BLaER1 treated with 17β-estradiol and CSF1 and Interleukin-3, amounts not matched to agents 10 nM and 100 nM (cell line): Measurements from ENCODE around the gene PPFIBP1.

ENCODE experiments used
- H3K27ac ChIP-seq, 11 experiments: shearing (Covaris generic); formaldehyde crosslinking; 2 replicates each; pipeline ENCODE4 v1.8.1; 2022
- H3K27me3 ChIP-seq, 11 experiments: shearing (Covaris generic); formaldehyde crosslinking; 2 replicates each; pipeline ENCODE4 v1.8.1; 2022
- H3K36me3 ChIP-seq, 11 experiments: shearing (Covaris generic); formaldehyde crosslinking; 2 replicates each; pipeline ENCODE4 v1.8.1; 2022
- H3K4me1 ChIP-seq, 10 experiments: shearing (Covaris generic); formaldehyde crosslinking; 2 replicates each; pipeline ENCODE4 v1.8.1; 2022
- H3K4me2 ChIP-seq, 11 experiments: shearing (Covaris generic); formaldehyde crosslinking; 2 replicates each; pipeline ENCODE4 v1.8.1; 2022
- H3K4me3 ChIP-seq, 10 experiments: shearing (Covaris generic); formaldehyde crosslinking; 2 replicates each; pipeline ENCODE4 v1.8.1; 2022
- H3K9ac ChIP-seq, 11 experiments: shearing (Covaris generic); formaldehyde crosslinking; 2 replicates each; pipeline ENCODE4 v1.8.1; 2022
- H3K9me3 ChIP-seq, 11 experiments: shearing (Covaris generic); formaldehyde crosslinking; replicated peaks in 1 of 11; 2 replicates each; pipeline ENCODE4 v1.8.1; 2022
- H4K20me1 ChIP-seq, 11 experiments: shearing (Covaris generic); formaldehyde crosslinking; 2 replicates each; pipeline ENCODE4 v1.8.1; 2022
- Cebpa-rat ChIP-seq, 11 experiments: shearing (Covaris generic); IDR thresholded peaks; 2 replicates each; pipeline ENCODE4 v1.8.1; 2022

Gene PPFIBP1

DNA sequence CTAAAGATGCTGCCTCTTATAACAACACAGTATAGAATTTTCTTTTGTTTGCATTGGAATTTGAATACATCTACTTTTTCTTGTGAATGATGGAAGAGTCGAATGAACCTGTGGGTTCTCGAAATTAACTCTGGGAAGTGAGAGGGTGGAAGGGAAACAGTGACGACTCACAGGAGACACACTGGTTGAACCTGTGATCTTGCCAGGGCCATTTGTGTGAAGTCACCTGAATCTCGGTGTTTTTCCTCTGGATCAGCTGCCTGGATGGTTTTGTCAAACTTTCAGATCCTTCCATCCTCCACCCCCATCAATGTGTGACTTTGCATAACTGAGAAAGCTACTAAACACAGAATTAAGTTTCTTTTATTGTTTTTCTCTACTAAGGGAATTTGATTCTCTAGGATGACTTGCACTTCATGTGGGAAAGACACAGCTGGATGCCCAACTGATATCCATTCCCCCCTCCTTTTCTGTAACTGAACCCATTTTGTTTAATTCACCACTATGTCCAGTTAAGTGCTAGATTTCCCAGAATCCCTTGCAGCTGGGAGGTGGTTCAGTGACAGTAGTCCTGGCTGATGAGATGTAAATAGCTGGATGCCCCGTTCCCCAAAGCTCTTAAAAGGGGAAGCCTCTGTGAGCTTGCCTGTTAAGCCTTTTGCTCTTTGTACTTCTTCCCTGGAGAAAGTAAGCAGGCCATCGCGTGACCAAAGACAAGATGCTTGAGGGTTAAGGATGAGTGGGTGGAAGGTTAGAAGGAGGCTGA lies 6.3 kb downstream of the PPFIBP1 start:
- Histone ChIP-seq H4K20me1 (no peaks in the 10 kb centered on the region), H3K9me3 (no peaks in the 10 kb centered on the region), H3K27ac (peak overlapping the region in 9 of 11 experiments; percentile 3 to 58 (median 31); a peak in 14 of 22 replicates), H3K4me3 (no peak overlapping the region), H3K4me1 (peaks cover 50 to 98% (median 89%) of the 10 kb centered on the region in 10 experiments), H3K4me2 (peak overlapping the region; percentile 55 to 90 (median 73)), H3K27me3 (no peaks in the 10 kb centered on the region), H3K36me3 (peaks cover 0 to 7% (median 0%) of the 10 kb centered on the region in 11 experiments; a peak in 1 of 22 replicates), H3K9ac (peak overlapping the region in 2 of 11 experiments; percentile 3 to 30; a peak in 1 of 22 replicates)
- no peak for TF ChIP-seq Cebpa-rat (IDR thresholded peaks at IDR 0.05)

DNA sequence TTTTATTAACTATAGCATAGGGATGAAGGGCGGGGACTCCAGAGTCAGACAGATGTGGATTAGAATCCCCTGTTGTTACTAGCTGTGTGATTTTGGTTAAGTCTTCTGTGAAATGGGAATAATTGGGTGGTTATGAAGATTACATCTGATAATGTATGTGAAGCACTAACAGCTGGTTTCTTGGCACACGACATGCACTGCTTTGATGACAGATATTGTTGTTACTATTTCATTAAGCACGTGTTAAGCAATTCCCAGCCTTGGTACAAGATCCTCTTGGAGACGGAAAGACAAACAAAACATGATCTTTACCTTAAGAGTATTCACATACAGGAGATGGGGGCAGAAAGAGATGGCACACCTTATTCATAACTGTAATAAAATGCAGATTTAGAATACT lies 7.9 kb downstream of the PPFIBP1 start:
- H3K4me2 ChIP-seq, result peak overlapping the region; percentile 55 to 90 (median 73); a peak in 20 of 22 replicates
- H3K9me3 ChIP-seq, result peaks cover 0 to 6% (median 0%) of the 10 kb centered on the region in 11 experiments; a peak in 2 of 22 replicates
- H3K36me3 ChIP-seq, result peaks cover 0 to 16% (median 9%) of the 10 kb centered on the region in 11 experiments; a peak in 9 of 22 replicates
- H4K20me1 ChIP-seq, result no peaks in the 10 kb centered on the region
- H3K9ac ChIP-seq, result no peak overlapping the region
- no peak for TF ChIP-seq Cebpa-rat (IDR thresholded peaks at IDR 0.05)
- H3K27ac ChIP-seq, result peak overlapping the region in 4 of 11 experiments; percentile 2 to 32 (median 14); a peak in 2 of 22 replicates
- H3K4me1 ChIP-seq, result peaks cover 55 to 98% (median 89%) of the 10 kb centered on the region in 10 experiments
- H3K4me3 ChIP-seq, result no peak overlapping the region
- no peaks in the 10 kb centered on the region for H3K27me3 ChIP-seq

DNA sequence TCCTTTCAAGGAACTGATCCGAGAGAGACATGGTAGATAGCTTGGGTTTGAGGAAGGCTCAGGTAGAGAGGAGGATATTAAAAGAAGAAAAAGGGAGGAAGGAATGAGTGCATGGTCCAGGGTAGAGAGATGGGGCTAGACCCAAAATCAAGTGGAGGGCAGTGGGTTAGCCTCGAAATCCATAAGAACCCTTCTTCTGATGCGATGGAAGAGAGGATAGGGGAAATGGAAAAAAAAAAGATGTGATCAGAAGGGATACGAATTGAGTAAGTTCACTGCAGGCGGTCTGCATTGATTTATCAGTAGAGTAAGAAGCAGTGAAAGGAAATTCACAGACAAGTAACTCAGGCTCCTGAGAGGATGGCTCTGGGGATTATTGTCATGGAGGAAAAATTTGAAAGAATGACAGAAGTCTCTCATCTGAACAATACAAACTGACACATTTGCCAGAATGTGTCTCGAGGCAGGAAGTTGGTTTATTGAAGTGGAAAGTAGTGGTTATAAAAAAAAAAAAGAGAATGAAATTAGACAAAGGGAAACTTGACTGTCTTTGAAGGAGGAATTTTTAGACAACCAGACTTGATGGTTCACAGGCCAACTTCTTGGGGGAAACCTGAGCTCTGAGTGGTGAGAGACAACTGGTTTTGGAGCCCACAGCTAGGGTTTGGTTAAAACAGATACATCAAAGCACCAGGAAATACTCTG lies 10.2 kb downstream of the PPFIBP1 start:
- peaks cover 0 to 6% (median 0%) of the 10 kb centered on the region in 11 experiments; a peak in 2 of 22 replicates for H3K9me3 ChIP-seq
- H3K36me3 ChIP-seq, result peaks cover 0 to 17% (median 8%) of the 10 kb centered on the region in 11 experiments; a peak in 9 of 22 replicates
- peak overlapping the region; percentile 60 to 90 (median 79) for H3K4me2 ChIP-seq
- peak overlapping the region in 3 of 10 experiments; percentile 20 to 24 (median 22); a peak in 5 of 20 replicates for H3K4me3 ChIP-seq
- H3K9ac ChIP-seq, result peak overlapping the region in 9 of 11 experiments; percentile 25 to 61 (median 51); a peak in 15 of 22 replicates
- H3K27me3 ChIP-seq, result no peaks in the 10 kb centered on the region
- peaks cover 73 to 100% (median 98%) of the 10 kb centered on the region in 10 experiments for H3K4me1 ChIP-seq
- TF ChIP-seq Cebpa-rat (IDR thresholded peaks at IDR 0.05), result no peak
- H3K27ac ChIP-seq, result peak overlapping the region in 9 of 11 experiments; percentile 46 to 76 (median 73); a peak in 18 of 22 replicates
- H4K20me1 ChIP-seq, result no peaks in the 10 kb centered on the region

DNA sequence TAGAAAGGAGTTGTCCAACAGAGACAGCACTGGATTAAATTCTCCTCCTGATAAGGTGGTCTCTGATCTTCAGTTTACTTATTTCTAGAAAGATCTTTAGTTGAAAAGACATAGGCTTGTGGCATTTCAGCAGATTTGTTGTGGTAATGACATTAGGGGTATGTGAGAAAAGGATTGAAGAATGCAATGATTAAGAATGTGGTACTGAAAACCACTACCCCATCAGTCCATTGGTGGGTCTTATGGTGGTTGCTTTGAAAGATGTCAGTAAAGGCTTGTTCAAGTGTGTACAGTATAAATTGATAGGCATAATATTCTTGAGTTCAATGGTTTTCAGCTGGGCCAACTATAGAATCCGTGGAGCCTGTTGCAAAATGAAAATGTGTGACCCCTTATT lies 10.8 kb downstream of the PPFIBP1 start:
- Histone ChIP-seq H3K36me3 (peaks cover 0 to 16% (median 8%) of the 10 kb centered on the region in 11 experiments; a peak in 9 of 22 replicates), H3K4me2 (peak overlapping the region; percentile 60 to 90 (median 79)), H3K27ac (peak overlapping the region in 9 of 11 experiments; percentile 46 to 76 (median 73); a peak in 18 of 22 replicates), H3K9ac (peak overlapping the region in 9 of 11 experiments; percentile 25 to 61 (median 45); a peak in 15 of 22 replicates), H3K27me3 (no peaks in the 10 kb centered on the region), H3K9me3 (peaks cover 0 to 6% (median 0%) of the 10 kb centered on the region in 11 experiments; a peak in 2 of 22 replicates), H3K4me3 (peak overlapping the region in 3 of 10 experiments; percentile 20 to 24 (median 22); a peak in 5 of 20 replicates), H4K20me1 (no peaks in the 10 kb centered on the region), H3K4me1 (peaks cover 76 to 100% (median 99%) of the 10 kb centered on the region in 10 experiments)
- no peak for TF ChIP-seq Cebpa-rat (IDR thresholded peaks at IDR 0.05)

DNA sequence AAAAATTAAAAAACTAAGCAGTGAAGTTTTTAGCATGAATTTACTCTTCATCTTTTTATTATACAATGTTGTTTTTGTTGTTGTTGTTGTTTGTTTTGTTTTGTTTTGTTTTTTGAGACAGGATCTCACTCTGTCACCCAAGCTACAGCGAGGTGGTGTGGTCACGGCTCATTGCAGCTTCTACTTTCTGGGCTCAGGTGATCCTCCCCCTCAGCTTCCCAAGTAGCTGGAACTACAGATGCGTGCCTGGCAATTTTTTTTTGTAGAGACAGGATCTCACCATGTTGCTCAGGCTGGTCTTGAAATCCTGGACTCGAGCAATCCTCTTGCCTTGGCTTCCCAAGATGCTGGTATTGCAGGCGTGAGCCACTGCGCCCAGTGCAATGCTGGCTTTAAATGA lies 11.3 kb downstream of the PPFIBP1 start:
- Histone ChIP-seq H3K4me1 (peaks cover 73 to 100% (median 98%) of the 10 kb centered on the region in 10 experiments), H4K20me1 (no peaks in the 10 kb centered on the region)

DNA sequence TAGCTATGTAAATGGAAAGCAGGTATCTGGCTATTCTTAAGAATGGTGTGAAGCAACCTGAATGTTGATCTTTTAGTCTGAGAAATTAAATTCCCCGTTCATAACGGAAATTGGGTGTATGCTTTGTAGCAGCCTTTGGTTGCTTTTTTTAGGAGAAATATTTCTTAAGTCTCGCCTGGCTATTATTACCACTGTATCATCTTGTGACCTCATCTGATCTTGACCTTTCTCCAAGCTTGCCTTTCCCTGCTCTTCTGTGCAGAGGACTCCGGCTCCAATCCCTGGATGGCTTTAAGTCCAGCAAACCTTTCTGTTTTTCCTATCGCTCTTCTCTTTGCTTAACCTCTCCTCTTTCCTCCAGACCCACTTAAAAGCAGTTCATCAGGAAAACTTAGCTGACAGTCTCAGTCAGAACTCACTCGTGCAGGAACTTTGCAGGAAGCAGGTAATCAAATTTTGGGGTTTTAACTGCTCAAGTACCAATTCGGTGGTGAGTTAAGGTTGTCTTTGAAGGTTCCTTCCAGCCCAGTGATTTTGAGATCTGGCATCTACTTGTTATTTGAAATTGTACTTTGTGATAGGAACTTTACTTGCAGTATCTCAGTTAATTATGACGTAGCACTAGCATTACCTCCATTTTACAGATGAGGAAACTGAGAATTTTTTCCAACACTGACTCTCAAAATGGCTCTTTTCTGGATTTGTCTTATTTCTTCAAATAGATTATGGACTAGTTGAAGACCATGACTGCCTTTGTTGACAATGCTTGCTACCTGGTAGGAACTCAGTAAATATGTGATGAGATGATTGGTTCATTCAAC lies 14.1 kb downstream of the PPFIBP1 start:
- TF ChIP-seq Cebpa-rat (IDR thresholded peaks at IDR 0.05), result no peak
- H3K9ac ChIP-seq, result peak overlapping the region in 7 of 11 experiments; percentile 1 to 51 (median 18); a peak in 7 of 22 replicates
- no peak overlapping the region; a peak in 3 of 20 replicates for H3K4me3 ChIP-seq
- peaks cover 0 to 6% (median 0%) of the 10 kb centered on the region in 11 experiments; a peak in 2 of 22 replicates for H4K20me1 ChIP-seq
- H3K27ac ChIP-seq, result peak overlapping the region in 7 of 11 experiments; percentile 11 to 76 (median 46); a peak in 13 of 22 replicates
- peaks cover 0 to 19% (median 9%) of the 10 kb centered on the region in 11 experiments; a peak in 10 of 22 replicates for H3K36me3 ChIP-seq
- no peaks in the 10 kb centered on the region for H3K27me3 ChIP-seq
- peaks cover 63 to 92% (median 85%) of the 10 kb centered on the region in 10 experiments for H3K4me1 ChIP-seq
- peaks cover 0 to 16% (median 7%) of the 10 kb centered on the region in 11 experiments; a peak in 11 of 22 replicates for H3K9me3 ChIP-seq
- H3K4me2 ChIP-seq, result peak overlapping the region; percentile 49 to 88 (median 75)

More for the DNA sequence above, 11.3 kb downstream of the PPFIBP1 start:
- Histone ChIP-seq H3K9me3 (peaks cover 0 to 6% (median 0%) of the 10 kb centered on the region in 11 experiments; a peak in 2 of 22 replicates), H3K27ac (peak overlapping the region in 8 of 11 experiments; percentile 22 to 76 (median 74); a peak in 15 of 22 replicates), H3K9ac (peak overlapping the region in 2 of 11 experiments; percentile 5 to 51; a peak in 4 of 22 replicates), H3K36me3 (peaks cover 0 to 16% (median 8%) of the 10 kb centered on the region in 11 experiments; a peak in 9 of 22 replicates), H3K4me3 (no peak overlapping the region; a peak in 1 of 20 replicates), H3K27me3 (no peaks in the 10 kb centered on the region), H3K4me2 (peak overlapping the region; percentile 52 to 90 (median 79))
- no peak for TF ChIP-seq Cebpa-rat (IDR thresholded peaks at IDR 0.05)

DNA sequence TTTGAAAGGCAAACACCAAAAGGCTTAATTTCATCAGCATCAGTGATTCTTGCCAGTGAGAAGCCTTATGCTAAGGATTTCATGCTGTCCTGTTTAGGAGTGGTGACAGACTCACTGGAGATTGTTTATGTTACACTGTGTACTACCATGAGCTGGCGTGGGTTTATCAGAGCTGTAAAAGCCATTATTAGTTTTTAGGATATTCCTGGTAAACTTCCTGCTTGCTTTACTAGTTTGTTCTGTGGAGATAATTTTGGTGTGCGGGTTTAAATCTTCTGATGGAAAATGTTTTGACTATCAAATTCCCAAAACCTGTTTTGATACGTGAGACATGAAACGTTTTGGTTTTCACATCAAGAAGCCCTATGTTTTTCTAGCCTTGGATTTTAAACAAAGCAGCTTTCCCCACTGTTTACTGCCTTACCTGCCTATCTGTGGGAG lies 15.2 kb downstream of the PPFIBP1 start:
- Histone ChIP-seq H4K20me1 (peaks cover 0 to 6% (median 0%) of the 10 kb centered on the region in 11 experiments; a peak in 2 of 22 replicates), H3K36me3 (peaks cover 0 to 20% (median 14%) of the 10 kb centered on the region in 11 experiments; a peak in 11 of 22 replicates), H3K4me2 (peak overlapping the region; percentile 49 to 88 (median 75)), H3K27ac (peak overlapping the region in 6 of 11 experiments; percentile 3 to 31 (median 20); a peak in 7 of 22 replicates), H3K4me3 (no peak overlapping the region), H3K27me3 (no peaks in the 10 kb centered on the region), H3K9me3 (peaks cover 0 to 27% (median 18%) of the 10 kb centered on the region in 11 experiments; a peak in 18 of 22 replicates), H3K9ac (0 out of 22 replicates have a peak overlapping the region, but pooled peaks of 1 of the 11 experiments have one; percentile 10), H3K4me1 (peaks cover 52 to 80% (median 74%) of the 10 kb centered on the region in 10 experiments)
- no peak for TF ChIP-seq Cebpa-rat (IDR thresholded peaks at IDR 0.05)
